Astrocyte of the spinal cord (primary cell): ENCODE data around the gene RGS3.
A peak's percentile ranks its signal among the peaks of the same experiment; 100 is the strongest.

Source experiments
- DNase-seq: peaks from one replicate; pipeline ENCODE4 v3.0.0; 2011; ENCODE audit warnings: low read depth, low spot score
- H3K4me3 ChIP-seq: 2 replicates; pipeline ENCODE4 v1.5.1; 2011; ENCODE audit warnings: low read depth, mild to moderate bottlenecking, low read length, moderate library complexity
- in situ Hi-C: cut with HindIII; loops from 2 replicates; pipeline ENCODE4 v1.10.0; 2017; ENCODE audit warnings: low sequenced_read_pairs
- TF ChIP-seq, protein P1 (sequence below): IDR thresholded peaks from 2 replicates; pipeline ENCODE4 v1.5.1; 2012; ENCODE audit warnings: low read depth, mild to moderate bottlenecking, low read length, inconsistent platforms

The RGS3 gene

DNA sequence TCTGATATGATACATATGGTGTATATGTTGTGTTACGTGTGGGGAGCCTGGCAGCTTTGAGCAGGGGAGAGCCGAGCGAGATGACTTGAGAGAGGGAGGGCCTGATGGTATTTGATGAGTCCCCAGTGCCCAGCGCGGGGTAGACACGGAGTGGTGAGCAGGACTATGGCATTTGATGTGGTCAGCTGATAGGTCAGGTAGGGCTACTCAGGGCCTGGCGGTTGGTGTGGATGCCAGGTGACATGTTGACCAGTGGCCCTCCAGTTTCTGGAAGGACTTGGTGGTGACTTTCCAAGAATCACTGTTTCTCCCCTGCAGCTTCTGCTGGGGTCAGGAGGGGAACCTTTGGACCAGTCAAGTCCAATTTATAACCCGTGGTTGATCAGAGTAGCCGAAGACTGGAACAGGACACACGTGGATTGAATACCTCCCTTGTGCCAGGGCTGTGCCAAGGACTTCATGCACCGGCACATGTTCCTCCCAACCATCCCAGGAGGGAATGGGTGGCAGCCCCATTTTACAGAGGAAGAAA is 148.8 kb downstream of the RGS3 start:
- no peak for DNase-seq
- TF ChIP-seq, protein P1, sequence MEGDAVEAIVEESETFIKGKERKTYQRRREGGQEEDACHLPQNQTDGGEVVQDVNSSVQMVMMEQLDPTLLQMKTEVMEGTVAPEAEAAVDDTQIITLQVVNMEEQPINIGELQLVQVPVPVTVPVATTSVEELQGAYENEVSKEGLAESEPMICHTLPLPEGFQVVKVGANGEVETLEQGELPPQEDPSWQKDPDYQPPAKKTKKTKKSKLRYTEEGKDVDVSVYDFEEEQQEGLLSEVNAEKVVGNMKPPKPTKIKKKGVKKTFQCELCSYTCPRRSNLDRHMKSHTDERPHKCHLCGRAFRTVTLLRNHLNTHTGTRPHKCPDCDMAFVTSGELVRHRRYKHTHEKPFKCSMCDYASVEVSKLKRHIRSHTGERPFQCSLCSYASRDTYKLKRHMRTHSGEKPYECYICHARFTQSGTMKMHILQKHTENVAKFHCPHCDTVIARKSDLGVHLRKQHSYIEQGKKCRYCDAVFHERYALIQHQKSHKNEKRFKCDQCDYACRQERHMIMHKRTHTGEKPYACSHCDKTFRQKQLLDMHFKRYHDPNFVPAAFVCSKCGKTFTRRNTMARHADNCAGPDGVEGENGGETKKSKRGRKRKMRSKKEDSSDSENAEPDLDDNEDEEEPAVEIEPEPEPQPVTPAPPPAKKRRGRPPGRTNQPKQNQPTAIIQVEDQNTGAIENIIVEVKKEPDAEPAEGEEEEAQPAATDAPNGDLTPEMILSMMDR = no peak
- no peak overlapping the region for H3K4me3 ChIP-seq
- in situ Hi-C loops = no loop called here

DNA sequence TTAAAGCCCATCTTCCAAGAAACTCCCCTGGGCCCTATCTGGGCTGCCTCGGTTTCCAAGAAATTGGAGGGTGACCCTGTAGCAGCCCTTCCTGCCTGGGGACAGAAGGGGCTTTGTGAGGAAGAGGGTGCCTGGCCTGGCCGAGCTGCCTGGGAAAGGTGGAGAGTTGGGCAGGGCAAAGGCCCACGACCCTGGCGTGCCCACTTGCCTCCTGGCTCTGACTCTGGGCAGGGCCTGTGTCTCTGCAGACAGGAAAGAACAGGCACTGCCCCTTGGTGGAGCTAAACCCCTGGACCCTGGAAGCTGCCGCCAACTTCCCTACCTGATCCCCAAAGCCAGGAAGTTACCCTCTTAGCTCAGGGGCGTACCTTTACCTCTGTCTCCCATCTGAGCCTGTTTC is 149.3 kb downstream of the RGS3 start:
- TF ChIP-seq, protein P1 = no peak
- H3K4me3 ChIP-seq = no peak overlapping the region
- DNase-seq = no peak
- in situ Hi-C loops = no loop called here

DNA sequence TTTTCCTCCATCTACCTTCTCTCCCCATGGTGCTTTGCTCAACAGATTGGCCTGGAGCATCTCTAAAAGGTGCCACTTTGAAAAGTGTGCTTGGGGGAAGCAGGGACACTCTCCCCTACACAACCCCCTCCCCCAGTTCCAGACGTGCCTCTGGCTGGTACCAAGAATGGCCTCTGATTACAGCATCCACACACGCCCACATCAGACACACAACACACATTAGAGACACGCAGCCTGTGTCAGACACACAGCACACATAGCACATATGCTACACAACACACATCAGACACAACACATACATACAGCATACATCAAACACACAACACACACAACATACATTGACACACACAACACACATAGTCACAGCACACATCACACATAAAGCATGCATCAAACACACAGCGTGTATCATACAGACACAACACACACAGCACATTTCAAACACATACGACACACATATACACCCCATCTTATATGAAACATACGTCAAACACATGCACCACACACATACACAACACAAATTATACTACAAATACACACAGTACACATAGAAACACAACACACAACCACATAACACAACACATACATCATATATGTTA is 150.4 kb downstream of the RGS3 start:
- TF ChIP-seq, protein P1 = no peak
- in situ Hi-C loops = no loop called here
- no peak overlapping the region for H3K4me3 ChIP-seq
- no peak for DNase-seq

DNA sequence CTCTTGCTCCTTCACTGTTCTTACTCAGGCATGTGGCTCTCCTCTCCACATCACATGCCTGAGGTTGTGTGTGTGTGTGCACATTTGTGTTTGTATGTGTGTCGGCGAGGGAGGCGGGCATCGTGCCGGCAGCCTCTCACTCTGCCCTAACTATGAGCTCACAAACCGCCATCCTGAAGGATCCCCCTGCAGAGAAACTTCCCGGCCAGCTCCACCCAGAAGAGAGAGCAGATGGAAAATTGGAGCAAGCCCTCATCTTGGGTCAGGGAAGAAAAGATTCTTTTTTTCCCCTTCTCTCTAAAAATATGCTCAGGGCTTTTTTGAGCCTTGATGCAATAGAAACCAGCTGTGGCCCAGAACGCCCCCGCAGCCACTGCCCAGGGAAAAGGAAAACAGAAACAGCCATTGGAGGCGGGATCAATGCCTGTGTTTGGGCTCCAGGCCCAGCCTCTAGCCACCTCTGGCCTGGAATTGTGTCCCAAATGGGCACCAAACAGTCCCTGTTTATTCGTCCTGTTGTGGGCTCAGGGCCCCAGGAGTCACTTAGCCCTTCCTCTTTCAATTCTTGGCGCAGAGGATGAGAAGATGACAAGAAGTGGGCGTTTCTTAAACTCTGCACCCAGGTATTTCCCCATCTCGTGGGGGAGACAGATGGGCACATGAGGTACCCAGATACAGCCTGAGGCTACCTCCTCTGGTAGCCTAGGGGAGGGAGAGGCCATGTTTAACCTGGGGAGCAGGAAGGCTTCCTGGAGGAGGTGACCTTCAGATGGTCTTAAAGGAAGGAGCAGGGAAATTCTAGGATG is 151.5 kb downstream of the RGS3 start:
- no peak overlapping the region for H3K4me3 ChIP-seq
- DNase-seq = peak; percentile 74
- TF ChIP-seq, protein P1 = no peak
- in situ Hi-C loops = no loop called here

DNA sequence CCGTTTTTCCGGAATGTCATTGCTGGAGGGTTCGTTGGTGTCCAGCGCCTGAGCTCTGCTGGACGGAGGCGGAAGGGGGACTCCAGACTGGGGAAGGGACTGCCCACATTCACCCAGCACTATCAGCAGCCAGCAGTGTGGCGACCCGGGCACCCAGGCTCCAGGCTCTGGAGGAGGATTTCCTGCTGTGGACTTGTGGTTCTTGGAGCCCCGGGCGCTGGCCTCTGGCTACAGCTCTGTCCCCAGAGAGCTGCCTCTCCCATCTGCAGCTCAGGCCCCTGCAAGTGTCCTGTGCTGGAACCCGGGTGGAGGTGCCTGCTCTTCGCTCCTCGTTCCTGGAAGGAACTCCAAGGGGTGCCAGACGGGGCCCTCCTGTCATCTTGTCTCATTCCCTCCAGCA is 152.6 kb downstream of the RGS3 start:
- TF ChIP-seq, protein P1 = no peak
- H3K4me3 ChIP-seq = no peak overlapping the region
- no peak for DNase-seq
- in situ Hi-C loops = no loop called here

DNA sequence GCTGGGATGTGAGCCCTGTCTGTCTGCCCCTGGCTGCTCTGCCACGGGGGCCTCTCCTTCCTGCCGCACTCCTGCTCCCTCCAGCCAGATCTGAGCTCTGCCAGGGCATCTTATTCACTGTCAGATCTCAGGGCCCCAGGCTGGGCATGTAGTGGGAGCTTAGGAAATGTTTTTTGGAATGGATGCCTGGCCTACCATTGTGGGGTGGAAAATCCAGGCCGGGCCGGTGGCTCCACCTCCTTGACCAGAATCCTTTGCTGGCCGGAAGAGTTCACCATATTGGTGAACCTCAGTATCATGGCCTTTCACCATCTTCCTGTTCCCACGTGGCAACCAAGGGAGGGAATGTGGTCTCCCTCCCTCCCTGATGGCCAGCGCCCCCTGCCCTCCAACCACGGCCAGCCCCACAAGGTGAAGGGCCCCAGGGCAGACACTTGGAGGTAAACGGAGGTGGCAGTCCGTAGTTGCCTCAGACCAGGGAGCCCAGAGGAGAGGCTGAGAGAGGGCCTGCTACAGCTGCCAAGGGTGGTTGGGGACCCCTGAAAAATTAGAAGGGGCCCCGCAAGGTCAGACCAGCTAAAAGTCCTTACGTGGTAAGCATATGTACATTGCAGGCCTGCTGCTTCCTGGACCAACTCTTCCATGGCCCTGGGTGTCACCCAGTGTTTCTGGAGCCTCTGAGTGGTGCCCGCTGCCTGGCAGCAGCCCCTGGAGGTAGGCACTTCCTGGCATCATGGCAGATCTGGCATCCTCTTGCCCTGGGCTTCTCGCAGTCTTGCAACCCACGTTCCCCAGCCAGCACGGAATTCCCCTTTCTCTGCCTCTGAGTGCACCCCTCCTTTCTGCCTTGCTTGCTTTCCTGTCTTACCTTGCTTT is 153.3 kb downstream of the RGS3 start:
- no peak for DNase-seq
- TF ChIP-seq, protein P1 = no peak
- no peak overlapping the region for H3K4me3 ChIP-seq
- in situ Hi-C loops = no loop called here
